GM12872 (cell line): Measurements from ENCODE around the gene SEMA5A.

Experiments
- CTCF ChIP-seq: IDR thresholded peaks from 3 replicates; pipeline ENCODE4 v1.5.1; 2011; ENCODE audit warnings: low read depth, mild to moderate bottlenecking, low read length, moderate library complexity; ENCODE audit not compliant: insufficient read depth

The SEMA5A gene

GRCh38 chr5:9358961-9359685, 186.8 kb downstream of the SEMA5A start:
- TF ChIP-seq CTCF = no peak

- no peak for TF ChIP-seq CTCF
Measured at GRCh38 chr5:9356351-9356825, 189.5 kb downstream of the SEMA5A start.

GRCh38 chr5:9354336-9355081, 191.4 kb downstream of the SEMA5A start:
- no peak for TF ChIP-seq CTCF

- no peak for TF ChIP-seq CTCF
Measured at GRCh38 chr5:9351546-9351945, 194.3 kb downstream of the SEMA5A start.

GRCh38 chr5:9350301-9350797, 195.5 kb downstream of the SEMA5A start:
- no peak for TF ChIP-seq CTCF

- TF ChIP-seq CTCF = no peak
Measured at GRCh38 chr5:9348401-9348996, 197.4 kb downstream of the SEMA5A start.
